HG03039 (cell line): Measurements from ENCODE around the gene DAPL1.

ENCODE experiments used
- ATAC-seq: cut with Tn5 transposase; IDR thresholded peaks from one replicate; pipeline ENCODE4 v1.9.1; 2021; ENCODE audit warnings: mild to moderate bottlenecking, moderate library complexity; ENCODE audit not compliant: unreplicated experiment

DAPL1 gene, protein sequence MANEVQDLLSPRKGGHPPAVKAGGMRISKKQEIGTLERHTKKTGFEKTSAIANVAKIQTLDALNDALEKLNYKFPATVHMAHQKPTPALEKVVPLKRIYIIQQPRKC

DNA sequence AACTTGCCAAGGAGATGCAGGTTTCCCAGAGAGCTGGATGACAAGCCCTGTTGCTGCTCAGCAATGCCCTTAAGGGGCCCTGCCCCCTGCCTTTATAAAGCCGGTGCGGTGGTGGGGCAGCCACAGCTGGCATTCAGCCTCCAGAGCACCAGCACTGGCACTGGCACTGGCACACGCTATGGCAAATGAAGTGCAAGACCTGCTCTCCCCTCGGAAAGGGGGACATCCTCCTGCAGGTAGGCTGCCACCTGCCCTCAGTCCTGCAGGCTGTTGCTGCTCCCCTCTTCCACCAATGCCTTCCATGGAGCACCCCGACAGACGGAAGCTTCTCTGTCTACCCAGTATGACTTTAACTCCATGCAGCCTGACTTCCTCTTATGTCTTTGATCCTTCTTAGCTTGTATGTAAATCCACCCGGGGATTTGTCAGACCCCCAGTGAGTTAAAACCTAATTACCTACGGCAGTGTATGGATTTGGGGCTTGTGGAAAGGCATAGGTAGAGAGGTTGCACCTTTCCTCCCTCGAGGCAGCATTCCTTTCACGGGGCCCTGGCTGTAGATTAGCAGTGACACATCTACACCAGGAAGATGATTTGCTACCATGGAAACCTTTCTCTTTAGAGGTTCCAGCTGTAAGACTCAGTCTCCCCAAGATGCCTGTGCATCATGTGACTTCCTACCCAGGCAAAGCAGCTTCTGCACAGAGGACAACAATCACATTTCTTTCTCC is at the start of gene DAPL1:
DAPL1 (plus strand) TSS at position 123 of the 730 bp plus-strand sequence; CDS start at position 179, 56 bp downstream.
- no peak for ATAC-seq

DNA sequence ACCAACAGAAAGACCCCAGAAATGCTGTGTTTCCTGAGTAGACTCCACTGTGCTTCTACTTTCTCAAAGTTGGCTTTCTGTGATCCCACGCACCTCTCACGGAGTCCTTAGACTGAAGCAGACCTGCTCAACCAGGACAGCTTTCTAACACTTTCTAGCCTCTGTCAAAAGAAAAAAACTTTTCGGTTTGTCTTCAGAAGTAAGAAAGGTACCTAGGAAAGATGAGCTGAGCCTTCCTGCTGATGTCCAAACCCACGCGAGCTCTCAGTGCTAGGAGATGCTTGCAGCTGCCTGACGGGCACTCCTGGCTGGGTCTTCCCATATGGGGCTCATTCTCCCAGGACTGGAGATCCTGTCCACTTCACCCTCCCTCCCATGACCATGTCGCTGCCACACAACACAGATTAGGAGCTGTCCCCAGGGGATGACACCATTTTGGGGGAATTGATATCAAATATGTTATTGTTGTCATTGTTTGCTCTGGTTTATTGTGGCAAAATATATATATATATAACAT is 49.2 kb upstream of the DAPL1 start:
- ATAC-seq: no peak

DNA sequence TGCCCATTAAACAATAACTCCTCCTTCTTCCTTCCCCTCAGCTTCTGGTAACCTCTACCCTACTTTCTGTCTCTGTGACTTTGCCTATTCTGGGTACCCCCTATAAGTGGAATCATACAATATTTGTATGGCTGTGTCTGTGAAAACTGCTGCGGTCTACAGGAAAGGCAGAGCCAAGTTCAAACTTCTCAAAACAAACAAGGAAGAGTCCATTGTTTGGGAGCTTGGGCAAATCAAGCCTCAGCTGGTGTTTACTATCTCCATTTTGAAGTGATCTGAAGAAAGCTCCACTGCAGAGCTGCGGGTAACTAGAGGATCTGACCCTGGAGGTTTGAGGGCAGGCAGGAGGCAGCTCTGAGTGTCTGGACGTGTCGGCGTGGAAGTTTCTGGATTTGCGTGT is 48.6 kb upstream of the DAPL1 start:
- ATAC-seq: no peak

DNA sequence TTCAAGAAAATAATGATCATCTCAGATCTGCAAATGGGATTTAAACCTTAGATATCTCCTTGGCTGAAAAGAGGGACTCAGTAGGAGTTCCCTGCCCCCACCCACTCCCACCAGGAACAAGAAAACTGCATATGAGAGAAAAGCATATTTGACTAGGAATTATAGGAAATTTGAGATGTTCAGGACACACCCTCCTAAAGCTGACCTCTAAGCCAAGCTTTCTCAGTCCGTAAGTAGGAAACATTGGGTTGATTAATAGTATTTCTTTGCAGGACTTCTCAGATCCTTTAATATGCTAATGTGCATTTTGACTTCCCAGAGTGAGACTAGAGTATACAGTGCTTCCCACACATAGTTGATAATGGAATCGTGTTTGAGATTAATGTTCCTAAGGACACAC is 47.8 kb upstream of the DAPL1 start:
- no peak for ATAC-seq

DNA sequence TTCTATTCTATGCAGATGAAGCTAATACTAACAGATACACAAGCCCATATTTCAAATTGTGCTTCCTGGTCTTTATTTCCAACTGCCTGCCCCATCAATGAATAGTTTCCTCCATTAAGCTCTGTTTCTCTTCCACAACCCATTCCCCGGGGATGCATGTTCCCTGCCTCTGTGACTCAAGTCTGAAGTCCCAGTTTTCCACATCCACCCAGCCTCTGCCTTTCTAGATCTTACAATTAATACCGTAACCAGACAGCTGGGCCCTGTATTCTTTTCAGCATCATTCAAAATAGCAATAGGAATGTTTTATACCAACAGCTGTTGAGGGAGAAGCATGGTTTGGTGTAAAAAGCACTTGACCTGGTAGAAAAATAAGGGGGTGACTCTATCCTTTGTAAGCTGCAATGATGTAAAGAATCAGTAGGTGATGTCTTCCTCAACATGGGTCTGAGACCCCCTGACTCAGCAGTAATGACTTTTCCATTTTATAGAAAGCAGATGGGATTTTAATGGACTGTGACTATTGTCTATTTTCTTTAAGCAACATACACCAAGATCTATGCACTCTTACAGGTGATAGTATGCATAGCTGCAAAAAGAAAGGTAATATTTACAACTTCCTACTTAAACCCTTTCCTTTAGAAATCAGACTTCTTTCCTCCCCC is 46.1 kb upstream of the DAPL1 start:
- ATAC-seq: no peak

DNA sequence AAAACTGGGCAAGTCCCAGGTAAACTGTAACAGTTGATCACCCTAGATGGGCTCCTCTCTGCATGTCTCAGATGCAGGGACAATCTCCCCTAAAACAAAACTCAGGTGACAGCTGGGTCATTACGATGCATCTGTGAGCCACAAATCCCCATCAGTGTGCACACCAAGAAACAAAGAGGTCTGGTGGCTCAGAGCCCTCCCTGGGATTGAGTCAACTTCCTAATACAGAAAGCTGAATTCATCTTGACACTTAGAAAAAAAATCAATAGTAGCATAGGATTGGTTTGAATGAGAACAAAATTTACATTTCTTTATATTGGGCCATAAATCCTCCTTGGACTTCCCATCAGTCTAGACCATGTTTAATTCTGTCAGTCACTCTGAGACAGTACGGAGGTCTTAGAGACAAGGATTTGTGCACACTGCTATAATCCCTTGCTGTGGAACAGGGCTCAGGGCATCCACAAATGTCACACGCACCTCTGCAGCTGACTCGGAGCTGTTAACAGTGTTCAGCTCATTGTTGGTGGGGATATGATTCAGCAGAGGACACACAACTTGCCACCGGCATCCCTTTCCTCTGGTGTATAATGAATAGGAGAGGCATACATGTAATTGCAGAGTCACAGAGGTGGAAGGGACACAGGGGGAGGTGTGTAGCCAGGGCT is 44.5 kb upstream of the DAPL1 start:
- ATAC-seq: no peak

DNA sequence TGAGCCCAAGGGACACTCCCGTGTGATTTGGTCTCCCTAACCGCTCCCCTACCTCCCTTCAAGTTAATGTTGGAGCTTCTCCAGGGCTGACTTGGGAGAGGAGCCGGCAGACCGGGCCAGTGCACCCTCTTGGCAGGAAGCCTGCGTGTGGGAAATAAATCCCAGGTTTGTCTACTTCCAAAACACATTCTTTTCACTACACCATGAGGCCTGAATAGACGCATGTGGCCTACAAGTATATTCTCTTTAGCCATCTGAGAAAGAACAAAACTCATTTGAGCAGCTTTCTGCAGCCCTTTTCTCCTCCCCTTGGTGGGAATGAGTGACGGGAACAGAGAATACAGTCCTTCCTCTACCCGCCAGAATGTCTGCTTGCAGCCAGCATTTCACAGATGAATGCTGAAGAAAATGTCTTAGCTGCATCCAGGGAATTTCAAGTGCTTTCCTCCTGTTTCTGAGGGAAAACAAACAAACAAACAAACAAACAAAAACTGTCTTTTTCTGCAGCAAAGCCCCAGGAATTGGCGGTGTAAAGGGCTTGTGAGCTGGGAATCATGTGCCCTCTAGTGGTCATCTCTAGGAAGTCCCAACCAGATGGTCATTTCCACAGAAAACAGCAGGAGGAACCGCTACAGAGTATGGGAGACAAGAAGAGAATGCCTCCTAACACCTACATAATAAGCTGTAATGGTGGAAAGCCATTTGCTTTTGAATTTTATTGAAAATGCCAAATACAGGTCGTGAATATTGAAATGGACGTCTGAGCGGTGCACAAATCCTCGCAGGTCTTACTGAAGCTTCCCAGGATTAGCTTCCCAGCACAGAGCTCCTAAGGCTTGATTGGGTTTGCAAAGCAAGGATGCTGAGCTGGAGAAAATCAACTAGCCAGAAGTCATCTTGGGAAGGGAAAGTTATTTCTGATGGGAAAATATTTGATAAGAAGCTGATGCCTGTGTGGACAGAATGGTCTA is 41.2 kb upstream of the DAPL1 start:
- ATAC-seq: peak; percentile 76

DNA sequence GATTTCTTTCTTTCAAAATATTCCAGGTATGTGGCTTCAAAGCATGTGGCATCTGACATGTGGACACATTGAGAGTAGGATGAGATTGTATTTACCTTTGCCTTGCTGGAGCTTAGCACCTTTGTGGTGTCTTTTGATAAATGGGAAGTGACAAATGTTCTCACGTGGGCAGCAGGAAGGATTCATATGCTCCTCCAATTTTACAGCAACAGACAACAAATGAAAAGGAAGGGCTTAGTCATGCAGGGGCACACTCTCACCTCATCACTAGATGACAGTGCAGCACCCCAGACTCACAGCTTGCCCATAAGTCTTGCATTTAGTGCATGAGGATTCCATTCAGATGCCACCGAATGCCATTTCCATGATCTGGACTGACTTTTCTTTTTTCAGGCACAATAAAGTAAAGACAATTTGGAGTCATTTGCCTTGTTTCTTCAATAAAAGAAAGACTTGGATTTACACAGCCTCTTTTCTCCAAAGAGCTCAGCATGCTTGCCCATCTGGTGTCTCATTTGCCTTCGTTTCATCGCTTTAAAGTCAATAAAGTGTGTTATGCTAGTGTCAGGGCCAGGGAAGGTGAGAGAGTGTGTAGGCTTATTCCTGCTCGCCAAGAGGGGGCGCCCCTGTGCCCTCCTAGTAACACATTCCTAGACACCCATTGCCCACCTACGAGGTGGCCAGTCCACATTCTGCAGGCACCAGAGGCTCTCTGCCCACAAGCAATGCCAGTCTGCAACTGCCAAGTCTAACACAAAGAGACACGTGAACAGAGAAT is 39.6 kb upstream of the DAPL1 start:
- ATAC-seq: no peak

DNA sequence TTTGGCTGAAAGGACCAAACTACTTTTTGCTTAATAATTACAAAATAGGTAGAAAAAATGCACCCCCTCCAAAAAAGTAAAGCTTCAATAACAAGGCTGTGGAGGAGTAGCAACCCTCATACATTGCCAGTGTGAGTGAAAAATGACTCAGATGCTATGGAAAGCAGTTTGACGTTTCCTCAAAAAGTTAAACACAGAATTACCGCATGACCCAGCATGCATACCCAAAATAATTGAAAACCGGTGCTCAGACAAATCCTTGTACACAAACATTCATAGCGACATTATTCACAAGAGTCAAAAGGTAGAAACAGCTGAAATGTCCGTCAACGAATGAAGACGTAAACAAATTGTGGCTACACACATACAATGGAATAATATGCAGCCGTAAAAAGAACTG is 38.8 kb upstream of the DAPL1 start:
- no peak for ATAC-seq

DNA sequence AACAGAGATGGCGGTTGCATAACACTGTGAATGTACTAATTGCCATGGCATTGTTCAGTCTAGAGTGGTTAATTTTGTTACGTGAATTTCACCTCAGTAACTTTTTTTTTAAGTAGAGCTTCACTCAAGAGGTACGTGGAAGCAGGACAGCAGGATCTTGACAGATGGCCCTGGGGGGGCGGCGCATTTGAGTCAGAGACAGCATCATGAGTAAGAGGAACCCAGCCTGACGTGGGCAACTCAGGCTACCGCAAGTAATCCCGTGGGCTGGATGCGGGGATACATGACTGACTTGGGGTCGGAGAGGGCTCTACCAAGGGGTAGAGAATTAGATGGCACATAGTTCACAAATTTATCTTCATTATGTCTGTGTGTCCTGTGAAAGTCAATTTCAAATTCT is 38.1 kb upstream of the DAPL1 start:
- no peak for ATAC-seq

DNA sequence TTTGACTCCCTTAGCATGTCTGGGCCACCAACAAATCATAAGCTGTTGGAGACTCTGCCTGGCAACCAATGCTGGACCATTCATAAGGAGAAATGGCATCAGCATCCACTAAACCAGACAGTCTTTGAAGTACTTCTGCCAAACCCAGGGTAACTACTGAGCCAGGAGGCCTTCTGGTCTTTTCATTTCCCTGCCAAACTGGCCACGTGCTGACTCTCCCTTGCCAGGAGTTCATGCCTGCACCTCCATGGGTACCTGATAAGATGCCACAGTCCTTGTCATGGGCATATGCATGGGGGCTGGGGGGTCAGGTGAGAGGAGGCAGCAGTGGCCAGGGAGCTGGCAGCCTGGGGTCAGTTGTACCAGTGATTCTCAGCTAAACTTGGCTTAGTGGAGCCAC is 34.2 kb upstream of the DAPL1 start:
- ATAC-seq: no peak

DNA sequence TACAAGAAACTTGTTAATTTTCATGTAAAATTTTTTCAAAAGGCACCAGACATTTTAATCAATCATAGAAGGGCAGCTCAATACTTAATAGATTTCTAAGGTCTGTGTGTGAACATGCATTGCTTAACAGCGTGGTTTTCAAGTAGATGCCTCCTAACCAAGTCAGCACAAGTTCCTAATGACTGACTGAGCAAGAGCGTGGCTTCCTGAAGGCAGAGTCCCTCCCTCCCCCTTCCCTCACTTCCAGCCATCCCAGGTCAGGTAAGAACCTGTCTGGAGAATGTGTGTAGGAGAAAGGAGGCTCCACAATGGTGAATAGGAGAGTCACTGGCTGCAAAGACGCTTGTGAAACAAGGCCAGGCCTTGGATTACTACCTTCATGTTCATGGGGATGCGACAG is 33.5 kb upstream of the DAPL1 start:
- ATAC-seq: no peak

DNA sequence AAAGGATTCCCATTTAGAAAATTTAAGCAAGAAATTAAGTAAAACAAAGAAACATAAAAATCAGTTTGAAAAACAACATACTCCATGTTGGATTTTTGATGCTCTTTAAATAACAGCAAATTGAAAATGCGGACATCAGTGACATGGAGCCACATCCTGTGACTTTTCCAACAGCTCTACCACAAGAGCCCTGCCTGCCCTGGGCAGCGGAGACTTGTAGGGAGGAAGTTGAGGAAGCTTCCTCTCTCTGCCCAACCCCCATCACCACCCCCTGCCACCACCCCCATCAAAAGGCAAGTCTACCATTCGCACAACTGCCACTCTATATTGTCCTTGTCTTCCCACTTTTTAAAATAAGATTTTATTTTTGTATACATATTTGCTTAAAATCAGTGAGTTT is 32.8 kb upstream of the DAPL1 start:
- no peak for ATAC-seq

DNA sequence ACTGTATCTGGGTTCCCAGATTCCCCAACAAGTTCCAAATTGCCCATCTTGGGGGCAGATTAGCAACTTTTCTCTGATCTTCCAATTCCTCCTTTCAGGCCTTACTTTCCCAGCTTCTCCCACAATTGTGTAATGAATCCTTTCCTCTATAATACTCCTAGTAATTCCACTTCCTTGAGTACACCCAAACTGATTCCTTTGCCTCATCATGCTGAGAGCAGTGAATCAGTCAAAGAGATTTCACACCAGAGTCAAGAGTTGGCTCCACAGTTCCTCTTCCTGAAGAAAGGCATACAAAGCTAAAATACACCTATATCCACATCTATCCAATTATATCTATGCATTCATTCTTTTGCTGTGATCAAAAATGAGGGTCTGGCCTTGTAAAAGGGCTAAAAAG is 28.6 kb upstream of the DAPL1 start:
- ATAC-seq: no peak

DNA sequence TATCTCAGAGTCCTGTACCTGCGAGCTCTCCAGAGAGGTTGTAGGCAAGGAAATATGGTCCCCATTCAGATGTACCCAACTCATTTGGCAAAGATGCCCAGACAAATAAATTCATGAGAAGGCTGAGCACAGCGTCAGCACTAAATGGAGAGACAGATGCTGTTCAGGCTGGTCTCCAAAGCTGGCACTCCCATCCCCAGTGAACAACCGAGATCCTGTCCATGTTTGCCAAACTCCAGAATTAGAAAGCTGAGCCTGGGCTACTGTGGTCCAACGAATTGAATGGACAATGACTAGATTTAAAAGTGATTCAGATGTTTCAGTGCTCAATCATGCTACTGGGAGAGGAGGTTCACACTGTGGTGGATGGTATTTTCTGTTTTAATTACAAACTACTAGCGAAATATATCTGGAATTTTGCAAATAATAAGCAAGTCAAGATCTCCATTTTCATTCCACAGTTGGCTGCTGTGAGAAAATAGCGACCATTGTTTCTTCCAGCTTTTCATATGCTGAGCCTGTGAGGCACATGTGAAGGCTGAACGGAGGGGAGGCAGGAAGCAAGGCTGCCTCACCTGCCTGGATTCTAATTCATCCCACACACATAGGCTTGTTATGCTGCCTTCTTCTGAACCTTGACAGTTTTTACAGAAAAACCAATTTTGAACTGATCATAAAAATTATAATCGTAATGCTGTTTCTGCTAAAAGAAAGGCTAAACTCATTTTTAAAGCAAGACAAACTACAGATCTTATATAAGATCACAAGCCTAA is 22.6 kb upstream of the DAPL1 start:
- ATAC-seq: no peak

DNA sequence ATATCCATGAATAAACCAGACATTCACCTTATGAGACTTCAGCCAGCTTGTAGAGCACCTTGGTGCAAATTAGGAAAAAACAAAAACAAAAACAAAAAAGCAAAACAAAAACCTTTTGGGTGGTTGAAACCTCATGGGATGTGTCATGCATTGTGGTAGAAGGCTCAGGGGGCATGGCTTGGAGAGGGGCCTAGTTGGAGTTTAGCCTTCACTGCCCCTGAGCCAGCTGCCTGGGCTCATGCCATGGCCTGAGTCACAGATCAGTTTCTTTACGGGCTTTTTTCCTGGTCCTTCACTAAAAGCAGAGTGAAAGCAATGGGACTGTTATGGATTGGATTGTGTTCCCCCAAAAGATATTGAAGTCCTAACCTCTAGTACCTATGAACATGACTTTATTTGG is 22.0 kb upstream of the DAPL1 start:
- ATAC-seq: no peak

DNA sequence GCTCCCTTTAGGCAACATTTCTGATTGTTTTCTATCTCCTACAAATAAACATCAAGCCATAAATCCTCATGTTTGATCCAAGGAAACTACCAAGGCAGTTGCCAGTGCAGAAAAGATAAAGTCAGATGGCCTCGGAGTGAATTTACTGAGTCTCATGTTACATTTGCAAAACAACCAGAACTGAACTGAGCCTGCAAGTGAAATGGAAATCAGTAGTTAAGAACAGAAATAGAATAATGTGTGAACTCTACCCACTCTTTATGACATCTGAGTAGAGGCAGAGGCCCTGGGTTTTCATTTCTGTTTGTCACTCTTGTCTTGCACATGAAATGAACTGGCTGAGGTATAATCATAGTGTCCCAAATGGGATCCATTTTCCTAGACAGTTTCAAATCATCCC is 20.4 kb upstream of the DAPL1 start:
- ATAC-seq: no peak

DNA sequence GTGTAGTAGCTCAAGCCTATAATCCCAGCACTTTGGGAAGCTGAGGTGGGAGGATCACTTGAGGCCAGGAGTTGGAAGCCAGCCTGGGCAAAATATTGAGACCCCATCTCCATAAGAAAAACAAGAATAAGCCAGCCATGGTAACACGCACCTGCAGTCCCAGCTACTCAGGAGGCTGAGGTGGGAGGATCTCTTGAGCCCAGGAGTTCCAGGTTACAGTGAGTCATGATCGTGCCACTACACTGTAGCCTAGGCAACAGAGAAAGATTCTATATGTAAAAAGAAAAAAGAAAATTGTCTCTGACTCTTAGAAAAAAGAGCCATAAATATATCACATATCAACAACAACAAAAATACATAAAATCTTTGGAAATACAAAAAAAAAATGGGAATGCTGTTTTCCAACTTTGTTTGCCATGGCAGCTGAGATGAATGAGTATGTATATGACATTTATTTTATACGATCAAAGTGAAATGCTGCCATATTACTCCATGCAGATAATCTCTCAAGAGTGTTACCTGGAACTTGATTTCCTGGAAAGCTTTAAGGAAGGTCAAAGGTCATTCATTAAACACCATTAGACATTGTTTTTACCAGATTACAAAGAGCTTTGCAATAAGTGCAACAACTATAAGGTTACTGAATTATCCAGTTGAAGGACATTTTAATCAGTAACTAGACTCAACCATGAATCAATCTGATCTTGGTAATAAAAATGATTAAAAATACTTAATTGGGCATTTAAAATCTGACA is 19.7 kb upstream of the DAPL1 start:
- ATAC-seq: no peak
